ENCODE results near the gene NPHP4.

Gene NPHP4

DNA sequence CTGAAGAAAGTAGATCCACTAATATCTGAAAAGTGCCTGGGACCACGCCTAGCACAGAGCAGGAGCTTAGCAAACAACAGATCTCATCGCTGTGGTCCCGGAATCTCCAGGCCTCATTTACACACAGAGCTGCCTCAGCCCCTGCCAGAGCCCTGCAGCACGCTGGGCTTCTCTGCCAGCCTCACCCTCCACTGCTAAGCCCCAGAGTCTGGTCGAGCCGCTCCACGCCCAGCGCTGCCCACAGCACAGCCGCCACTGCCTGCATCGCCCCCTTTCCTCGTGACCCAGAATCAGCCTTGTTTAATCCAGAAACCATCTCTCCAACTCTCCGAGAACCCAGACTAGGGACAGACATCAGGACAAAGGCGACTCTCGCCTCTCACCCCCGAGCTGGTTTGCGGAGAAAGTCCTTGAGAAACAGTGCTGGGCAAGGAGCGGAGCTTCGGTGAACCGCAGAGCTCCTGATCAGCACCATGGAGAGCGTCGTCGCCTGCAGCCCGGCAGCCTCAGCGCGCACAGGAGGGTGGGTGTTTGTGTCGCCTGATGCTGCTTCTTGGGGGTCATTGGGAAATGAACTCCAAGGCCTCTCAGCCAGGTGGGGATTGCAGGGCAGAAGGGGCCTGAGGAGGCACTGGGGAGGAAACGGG, 145.1 kb downstream of the NPHP4 start:
- DNase-seq: no peak

DNA sequence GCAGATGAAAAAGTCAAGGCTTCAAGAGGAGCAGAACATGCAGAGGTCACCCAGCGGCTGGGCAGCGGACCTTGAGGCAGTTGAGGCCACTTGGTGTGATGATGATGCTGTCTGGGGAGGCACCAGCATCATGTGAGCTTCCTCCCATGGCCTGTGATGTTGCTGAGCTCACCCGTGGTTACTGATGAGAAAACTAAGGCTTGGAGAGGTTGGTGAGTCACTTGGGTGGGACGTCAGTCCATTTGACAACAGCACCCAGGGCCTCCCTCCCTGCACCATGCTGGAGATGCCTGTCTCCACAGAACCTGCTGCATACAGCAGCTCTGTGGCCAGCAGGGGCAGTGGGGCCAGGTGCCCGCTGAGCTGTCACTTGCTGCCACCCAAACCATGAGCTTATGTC, 146.8 kb downstream of the NPHP4 start:
- no peak for DNase-seq

DNA sequence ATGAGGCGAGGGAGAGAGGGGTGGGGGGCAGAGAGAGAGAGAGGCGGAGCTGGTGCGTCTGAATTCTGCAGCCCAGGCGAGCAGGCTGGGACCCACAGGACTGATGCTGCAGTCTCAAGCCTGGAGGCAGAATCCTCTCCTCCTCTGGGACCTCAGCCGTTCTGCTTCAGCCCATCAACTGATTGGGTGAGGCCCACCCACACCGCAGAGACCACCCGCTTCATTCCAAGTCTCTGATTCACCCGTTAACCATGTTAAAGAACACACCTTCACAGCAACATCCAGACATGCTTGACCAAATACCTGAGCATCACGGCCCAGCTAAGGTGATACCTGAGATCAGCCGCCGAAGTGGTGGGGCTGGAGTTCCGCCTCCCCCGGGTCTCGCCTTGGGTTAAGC, 147.8 kb downstream of the NPHP4 start:
- no peak for DNase-seq

DNA sequence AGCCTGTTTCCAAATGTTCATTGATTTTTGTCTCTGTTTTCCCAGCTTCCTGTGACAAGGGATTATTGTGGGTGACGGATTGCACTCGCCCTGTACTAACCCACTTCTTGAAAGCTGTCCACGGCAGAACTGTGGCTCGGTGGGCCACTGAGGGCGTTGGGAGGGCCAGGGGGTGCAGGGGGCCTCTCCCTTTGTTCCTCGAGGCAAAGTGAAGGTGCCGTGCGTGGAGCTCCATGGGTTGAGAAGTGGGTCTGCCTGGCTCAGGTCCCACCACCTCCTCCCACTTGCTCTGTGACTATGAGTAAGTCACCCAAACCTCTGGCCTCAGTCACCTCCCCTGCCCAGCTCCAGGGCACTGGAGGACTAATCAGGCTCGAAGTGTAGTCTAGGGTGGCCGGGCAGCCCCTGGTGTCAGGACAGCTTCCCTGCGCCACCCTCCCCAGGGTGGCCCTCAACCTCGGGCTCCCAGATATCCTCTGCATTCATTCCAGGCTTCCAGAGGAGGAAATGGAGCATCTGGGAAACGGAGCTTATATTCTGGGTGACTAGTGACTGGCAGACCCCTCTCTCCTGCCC, 148.6 kb downstream of the NPHP4 start:
- no peak for DNase-seq

DNA sequence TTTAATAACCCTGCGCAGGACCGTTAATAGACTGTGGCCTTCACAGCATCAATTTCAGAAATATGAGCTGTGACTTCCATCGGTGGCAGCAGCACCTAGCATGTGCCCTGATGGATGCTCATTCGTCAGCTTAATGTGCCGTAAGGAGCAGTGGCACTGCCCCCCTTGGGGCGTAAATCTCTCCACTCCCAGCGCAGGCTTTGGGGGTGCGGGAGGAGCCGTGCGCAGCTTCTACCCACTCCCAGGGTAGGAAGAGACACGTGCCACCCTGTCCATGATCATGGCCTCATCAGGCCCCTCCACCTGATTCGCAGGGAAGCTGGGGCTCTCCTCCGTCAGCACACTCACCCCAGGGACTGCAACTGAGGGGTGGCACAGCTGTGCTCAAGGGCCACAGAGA, 149.5 kb downstream of the NPHP4 start:
- DNase-seq: no peak

DNA sequence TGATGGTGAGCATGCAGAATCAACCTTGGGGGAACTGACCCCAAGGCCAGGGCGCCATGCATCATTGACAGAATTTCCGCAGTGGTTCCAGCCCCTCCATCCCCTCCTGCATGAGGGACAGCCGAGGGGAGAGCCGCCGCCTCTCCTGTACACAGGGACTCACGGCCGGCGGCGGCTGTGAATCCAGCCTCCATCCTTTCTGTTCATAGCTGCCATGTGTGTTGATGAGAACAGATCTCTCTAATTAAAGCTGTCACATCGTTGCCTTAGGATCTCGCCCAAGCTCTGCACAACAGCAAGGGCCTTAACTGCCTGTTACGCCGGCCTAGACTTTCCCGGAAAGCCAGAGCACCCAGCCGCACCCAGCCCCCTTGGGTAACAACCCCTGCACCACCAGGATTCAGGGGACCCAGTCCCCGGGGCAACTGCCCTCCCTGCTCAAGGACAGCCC, 151.6 kb downstream of the NPHP4 start:
- DNase-seq: no peak

DNA sequence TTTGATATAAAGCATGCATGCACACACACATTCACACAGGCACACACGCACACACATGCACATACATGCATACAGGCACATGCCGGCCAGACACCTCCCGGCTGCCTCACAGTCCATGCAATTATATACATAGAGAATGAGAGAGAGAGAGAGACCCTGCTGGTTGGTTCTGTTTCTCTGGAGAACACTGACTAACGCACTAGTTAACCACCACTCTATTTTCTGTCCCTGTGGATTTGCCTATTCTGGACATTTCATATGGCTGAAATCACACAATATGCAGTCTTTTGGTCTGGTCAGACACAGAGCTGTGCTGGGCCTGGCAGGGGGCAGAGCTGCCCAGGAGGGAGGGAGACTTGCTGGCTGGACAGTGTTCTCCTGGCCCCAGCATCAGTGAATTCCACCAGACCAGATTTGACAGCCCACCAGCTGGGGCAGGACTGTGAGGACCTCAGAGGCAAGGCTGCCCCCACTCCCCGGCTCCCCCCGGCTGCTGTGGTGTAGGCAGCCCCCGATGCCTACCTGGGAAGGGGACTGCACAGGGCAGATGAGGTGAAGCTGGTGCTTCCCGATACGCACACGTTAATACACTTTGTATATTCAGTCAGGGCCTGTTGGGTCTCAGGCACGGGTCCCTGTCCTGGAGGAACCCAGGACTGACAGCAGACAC, 152.2 kb downstream of the NPHP4 start:
- DNase-seq: no peak

DNA sequence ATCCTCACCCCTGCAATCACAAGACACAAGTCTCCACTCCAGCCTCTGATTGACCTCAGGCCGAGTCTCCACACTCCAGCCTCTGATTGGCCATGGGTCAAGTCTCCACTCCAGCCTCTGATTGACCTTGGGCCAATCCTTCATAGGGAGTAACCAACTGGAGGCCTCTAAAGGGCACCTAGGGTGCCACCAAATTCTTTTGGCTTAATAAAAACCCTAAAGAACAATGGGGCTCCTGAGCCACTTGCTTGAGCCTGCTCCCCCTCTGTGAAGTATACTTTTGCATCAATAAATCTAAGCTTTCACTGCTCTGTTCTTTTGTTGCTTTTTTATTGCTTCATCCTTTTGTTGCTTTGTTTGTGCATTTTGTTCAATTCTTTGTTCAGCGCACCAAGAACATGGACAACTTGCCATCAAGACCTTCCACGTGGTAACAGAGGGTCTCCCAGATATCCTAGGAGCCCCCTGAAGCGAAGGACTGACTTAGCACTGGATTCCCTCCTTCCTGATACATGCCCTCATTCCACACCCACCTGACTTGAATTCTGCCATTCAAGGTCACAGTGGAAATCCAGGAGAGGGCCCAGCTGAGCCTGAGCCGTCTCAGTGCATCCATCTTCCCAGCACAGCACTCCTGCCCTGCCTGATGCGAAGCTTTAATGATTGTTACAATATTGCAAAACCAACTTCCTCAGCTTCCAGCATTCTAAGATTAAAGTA, 152.9 kb downstream of the NPHP4 start:
- DNase-seq: no peak

DNA sequence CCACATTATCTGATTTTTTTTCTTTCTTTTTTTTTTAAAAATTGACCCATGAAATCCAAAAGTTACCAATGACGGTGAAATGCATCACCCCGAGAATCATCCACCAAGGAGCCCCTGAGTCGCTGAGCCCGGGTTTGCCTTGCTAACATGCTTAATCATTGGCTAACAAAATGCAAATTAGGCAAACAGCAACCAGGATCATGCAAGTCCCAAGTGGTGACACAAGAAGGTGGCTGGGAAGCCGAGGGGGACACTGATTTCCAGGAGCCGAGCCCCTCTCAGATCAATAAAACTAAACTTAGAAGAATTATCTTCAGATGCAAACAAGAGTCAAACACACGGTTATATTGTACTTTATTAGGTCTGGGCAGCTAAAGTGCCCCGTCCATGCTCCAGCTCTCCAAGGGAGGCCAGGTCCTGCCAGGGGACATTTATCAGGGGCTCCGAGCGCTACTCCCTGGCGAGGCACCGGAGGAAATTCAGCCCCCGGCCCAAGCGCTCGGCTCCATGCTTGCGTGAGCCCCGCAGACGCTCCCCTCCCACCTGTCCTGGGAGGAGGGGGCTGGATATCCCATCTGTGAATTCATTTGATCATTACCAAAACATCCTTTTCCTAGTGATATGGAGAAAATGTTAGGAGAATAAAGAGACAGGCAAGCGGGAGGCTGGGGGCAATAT, 154.1 kb downstream of the NPHP4 start:
- no peak for DNase-seq

DNA sequence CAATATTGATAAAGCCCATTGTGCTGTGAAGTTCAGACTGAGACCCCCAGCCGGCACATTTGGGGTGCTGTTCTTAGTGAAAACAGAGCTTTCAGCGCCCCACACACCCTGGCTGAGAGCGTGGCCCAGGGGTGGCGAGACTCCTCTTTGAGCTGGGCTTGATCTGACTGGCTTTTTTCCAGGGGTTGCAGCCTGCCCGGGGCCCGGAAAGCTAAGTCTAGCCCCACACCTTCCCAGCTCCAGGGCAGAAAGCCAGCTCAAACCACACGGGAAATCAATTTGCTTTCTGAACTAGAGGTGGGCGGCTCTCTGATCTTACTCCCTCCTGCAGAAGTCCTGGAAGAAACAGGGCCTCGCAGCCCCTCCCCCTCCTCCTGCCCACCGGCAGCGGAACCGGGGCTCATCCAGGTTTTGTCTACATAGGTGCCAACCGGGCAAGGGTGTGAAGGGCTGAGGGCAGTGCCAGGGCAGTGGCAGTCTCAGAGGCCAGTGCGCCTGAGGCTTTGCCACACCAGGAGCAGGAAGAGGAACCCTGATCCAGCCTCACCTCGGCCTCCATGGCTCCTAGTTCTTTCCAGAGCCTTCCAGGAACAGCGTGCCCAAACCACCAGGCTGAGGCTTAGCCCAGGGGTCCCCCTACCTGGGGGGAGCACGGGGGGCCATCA, 155.3 kb downstream of the NPHP4 start:
- DNase-seq: no peak

DNA sequence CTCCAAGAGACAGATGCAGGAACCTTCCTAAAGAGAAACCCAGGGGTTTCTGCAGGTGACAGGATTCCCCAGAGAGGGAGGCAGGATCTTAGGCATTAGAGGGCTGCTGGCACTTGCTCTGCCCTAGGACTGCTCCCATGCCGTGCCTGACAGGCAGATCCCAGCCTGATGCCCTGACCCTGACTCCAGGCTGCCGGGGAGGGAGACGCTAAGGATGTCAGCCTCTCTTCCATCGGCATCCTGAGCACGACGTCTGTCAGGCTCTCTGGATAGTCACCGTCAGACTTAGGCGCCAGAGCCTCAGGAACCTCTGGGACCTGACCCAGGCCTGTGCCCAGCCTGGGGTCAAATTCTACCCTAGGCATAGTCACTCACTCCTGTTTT, 157.1 kb downstream of the NPHP4 start:
- no peak for DNase-seq

DNA sequence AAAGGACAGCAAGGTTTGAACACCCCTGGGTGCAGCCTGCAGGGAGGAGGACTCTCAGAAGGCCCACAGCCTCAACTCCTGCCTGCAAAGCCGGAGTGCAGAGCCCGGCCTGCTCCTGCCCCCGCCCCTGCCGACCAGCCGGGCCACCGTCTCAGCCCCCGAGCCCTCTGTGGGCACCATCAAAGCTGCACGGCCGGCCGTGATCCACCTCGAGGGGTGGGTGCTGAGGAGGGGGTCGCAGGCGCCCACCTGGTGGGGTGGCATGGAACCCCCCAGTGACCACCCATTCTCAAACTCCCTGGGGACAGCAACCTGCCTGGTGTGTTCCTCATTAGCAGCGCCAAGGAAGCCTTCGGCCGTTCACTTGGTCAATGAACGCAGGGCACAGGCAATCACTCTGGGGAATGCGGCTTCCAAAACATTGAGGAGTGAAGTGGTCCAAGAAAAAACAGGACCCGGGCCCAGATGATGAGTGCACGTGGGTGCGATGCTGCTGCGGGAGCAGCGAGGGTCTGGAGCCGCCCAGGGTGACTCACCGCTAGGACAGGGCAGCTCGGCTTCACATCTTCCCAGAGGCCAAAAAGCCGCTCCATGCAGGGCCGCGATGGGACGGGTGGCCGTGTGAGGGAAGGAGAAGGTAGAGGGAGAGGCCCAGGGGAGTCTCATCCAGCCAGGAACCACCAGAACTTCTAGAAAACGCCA, 157.6 kb downstream of the NPHP4 start:
- DNase-seq: no peak

DNA sequence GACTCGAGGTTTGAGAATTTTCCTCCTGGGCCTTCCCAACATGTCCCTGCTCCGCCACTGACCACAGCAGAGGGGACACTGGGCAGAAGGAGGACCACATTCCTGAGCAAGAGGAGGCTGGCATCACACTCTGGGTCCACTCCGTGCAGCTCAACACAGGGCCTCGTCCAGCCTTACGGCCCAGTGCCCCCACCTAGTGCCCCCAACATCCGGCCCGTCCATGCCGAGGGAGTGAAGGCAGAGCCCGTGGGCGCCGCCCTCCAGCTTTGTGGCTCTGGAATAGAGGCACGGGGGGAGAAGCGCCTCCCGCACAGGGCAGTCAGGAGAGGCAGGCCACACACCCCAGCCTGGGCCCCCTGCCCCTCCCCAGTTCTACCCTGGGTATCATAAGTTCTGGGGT, 158.3 kb downstream of the NPHP4 start:
- no peak for DNase-seq

DNA sequence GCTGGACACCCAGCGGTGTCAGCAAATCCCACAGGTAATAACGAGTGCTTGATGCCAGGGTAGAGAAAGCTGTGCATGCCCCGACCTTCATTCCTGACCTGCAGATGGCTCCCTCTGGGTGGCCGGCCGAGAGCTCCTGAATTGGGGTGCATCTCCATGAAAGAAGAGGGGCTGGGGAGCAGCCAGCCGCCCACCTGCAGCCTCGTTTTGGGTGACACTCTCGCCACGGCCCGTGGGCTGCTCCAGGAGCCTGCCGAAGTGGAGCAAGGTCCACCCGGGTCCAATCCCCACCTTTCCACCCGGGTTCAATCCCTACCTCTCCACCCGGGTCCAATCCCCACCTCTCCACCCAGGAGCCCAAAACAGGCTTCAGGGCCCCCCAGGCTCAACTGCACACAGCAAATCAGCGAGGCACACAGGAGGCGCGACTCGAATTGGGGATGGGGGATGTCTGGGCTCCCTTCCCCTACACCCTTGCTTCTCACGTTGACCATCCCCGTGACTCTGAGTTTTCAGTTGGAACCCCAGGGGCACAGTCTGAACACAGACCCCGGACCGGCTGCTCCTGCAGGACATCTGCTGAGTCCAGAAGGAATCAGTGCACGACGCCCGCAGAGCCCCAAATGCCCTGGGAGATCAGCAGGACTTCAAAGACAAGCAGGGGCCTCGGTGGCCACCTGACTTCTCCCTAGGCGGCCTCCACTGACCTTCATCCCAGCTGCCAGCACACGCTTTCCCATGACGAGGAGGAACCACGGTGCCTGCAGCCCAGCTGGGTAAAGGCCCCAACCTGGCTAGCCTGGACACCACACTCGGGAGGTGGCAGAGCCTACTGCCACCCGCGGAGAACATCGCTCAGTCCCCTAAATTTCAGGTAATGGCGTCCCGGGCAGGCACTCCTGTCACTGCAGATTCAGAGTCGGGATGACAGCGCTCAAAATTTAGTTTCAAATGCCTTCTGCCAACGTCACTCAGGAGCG, 159.0 kb downstream of the NPHP4 start:
- no peak for DNase-seq

DNA sequence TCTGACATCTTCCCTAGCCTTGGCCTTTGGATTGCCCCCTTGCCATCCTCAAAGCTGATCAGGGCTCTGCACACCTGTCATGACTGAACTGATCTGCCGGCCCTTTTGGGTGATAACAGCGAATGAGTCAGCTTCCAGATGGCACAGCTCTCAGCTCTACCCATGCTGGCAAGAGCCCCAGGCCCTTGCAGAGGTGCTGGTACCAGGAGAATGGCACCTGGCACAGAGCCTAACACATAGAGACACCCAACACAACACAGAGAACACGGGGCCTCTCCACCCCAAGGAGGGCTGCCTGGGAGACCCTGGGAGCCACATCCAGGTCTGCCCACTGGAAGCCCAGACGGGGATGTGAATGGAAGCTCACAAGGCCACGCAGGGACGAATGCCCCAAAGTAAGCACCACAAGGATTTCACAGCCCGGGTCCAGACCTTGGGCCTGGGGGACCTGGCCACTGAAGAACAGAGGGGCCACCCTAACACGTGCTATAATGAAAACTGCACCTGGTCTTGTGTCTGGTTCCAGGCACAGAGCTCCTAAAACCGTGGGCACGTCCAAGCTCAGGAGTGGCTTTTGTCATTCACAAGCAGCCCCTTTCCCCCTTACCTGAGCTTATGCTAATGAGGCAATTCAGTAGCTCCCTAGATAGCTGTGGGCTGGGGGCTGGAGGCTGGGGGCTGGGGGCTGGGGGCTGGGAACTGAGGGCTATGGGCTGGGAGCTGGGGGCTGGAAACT, 160.5 kb downstream of the NPHP4 start:
- no peak for DNase-seq

DNA sequence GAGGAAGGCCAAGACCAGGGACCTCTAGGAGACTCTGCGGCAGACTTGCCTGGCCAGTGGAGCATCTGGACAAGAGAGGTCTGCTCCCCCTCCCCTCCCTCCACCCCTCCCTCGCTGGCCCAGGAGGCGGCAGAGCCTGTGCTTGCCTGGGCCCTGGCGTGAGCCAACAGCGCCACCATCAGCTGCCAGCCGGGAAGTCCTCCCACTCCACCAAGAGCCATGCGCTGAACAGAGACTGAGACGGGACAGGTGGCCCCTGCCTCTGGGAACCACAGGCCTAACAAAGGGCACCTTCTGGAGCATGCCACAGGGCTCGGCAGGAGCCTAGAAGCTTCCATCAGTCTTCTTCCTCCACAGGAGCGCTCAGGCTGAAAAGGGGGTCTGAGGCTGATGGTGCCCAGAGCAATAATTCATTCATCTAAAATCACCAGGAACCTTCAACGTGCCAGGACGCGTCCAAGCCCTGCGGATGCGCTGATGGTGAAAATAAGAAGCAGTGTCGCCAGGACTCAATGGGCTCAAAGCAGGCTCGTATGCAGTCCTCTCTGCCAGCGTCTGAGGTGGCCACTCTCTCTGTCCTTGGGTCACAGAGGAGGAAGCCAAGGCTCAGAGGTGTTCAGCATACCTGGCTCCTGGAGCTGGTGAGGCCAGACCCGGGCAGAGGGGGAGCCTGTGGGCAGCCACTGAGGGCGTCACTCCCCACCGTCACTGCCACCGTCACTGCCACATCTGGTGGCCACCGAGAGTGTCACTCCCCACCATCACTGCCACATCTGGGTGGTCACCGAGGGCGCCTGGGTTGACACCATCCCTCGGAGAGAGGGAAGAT, 161.2 kb downstream of the NPHP4 start:
- no peak for DNase-seq

DNA sequence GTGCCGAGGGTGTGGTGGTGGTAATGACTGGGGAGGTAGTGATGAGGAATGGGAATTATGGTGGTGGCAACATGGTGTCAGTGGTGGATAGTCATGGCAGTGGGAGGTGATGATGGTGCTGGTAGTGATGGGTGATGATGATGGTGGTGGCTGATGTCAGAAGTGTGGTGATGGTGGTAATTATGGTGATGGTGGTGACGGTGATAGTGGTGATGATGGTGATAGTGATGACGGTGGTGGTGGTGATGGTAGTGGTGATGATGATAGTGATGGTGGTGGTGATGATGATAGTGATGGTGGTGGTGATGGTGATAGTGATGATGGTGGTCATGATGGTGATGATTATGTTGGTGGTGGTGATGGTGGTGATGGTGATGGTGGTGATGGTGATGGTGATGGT, 162.8 kb downstream of the NPHP4 start:
- no peak for DNase-seq

DNA sequence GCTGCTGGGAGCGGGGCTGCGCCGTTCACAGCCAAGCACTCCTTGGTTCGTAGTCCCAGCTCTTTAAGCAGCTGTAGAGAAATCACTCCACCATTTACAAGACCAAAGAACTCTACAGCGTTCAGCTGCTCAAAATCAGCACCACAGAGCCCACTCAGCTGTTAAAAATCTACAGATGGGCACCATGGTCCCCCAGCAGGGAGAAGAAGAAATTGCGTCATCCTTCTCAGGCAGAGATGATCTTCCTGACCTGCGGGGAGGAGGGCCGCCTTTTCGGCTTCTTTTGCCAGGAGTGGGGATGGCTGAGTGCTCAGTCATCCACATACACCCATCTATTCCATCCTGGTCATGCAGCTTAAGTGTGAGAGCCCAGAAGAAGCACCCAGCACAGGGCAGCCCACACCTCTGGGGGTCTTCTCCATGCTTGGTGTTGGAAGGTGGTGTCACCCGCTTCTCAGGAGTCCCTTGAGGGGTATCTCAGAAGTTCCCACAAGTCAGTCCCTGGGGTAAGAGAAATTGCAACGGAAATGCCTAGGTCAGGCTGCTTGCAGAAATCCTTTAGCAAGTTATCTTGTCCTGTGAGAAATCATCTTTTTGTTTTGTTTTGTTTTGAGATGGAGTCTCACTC, 163.8 kb downstream of the NPHP4 start:
- no peak for DNase-seq

DNA sequence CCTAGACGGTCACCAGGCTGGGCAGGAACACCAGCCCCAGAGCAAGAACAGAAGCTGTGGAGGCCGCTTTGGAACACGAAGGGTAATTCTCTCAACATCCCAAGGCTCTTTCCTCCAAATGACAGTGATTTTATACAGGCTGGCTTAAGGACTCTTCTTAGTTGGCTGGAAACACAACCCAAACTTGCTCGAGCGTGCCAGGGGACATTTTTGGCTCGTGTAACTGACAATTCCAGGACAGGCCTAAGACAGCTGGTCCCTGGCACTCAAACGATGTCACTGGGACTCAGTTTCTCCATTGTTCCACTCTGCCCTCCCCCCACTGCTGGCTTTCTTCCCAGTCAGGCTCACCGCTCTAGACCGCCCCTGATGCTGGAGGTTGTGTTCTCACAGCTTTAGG, 164.7 kb downstream of the NPHP4 start:
- DNase-seq: no peak
